ENCODE measurements around the gene WRNIP1. TPM values are rescaled to one million over a fixed set of nuclear protein-coding genes. Genes with fewer than 3 reads are reported as not detected.
"Not testable (repeated sequence)": the region's sequence is repeated elsewhere in the genome, so short reads cannot be mapped to it uniquely, and the experiment has no call there.

Gene WRNIP1
- total RNA-seq, 1 donor from 2014 or later = 62.4 TPM

- DNase-seq (ENCODE audit: low read depth, low spot score) = no peak
These were observed 4.0 kb upstream of the WRNIP1 start for GRCh38 chr6:2760882-2761842.

- not testable (repeated sequence) for DNase-seq (ENCODE audit: low read depth, low spot score)
These were observed 2.3 kb upstream of the WRNIP1 start for GRCh38 chr6:2762868-2763267.

GRCh38 chr6:2763345-2763841, 1.8 kb upstream of the WRNIP1 start:
- DNase-seq (ENCODE audit: low read depth, low spot score) = no peak

GRCh38 chr6:2763876-2764540, 1.2 kb upstream of the WRNIP1 start:
- DNase-seq (ENCODE audit: low read depth, low spot score) = no peak

- DNase-seq (ENCODE audit: low read depth, low spot score) = peak; percentile 41
These were observed 505 bp upstream of the WRNIP1 start for GRCh38 chr6:2764610-2765165.

- DNase-seq (ENCODE audit: low read depth, low spot score) = no peak
These were observed 938 bp downstream of the WRNIP1 start for GRCh38 chr6:2765896-2766766.

- DNase-seq (ENCODE audit: low read depth, low spot score) = no peak
These were observed 1.8 kb downstream of the WRNIP1 start for GRCh38 chr6:2766767-2767656.

- no peak for DNase-seq (ENCODE audit: low read depth, low spot score)
These were observed 2.7 kb downstream of the WRNIP1 start for GRCh38 chr6:2767657-2768524.

GRCh38 chr6:2768696-2769095, 3.5 kb downstream of the WRNIP1 start:
- DNase-seq (ENCODE audit: low read depth, low spot score) = no peak

- no peak for DNase-seq (ENCODE audit: low read depth, low spot score)
These were observed 5.0 kb downstream of the WRNIP1 start for GRCh38 chr6:2770171-2770570.

- no peak for DNase-seq (ENCODE audit: low read depth, low spot score)
These were observed 5.9 kb downstream of the WRNIP1 start for GRCh38 chr6:2771079-2771478.

GRCh38 chr6:2772840-2773239, 7.6 kb downstream of the WRNIP1 start:
- DNase-seq (ENCODE audit: low read depth, low spot score) = no peak

GRCh38 chr6:2773449-2773848, 8.3 kb downstream of the WRNIP1 start:
- no peak for DNase-seq (ENCODE audit: low read depth, low spot score)

GRCh38 chr6:2775003-2775402, 9.8 kb downstream of the WRNIP1 start:
- DNase-seq (ENCODE audit: low read depth, low spot score) = no peak

- no peak for DNase-seq (ENCODE audit: low read depth, low spot score)
These were observed 12.1 kb downstream of the WRNIP1 start for GRCh38 chr6:2777249-2777648.

- DNase-seq (ENCODE audit: low read depth, low spot score) = no peak
These were observed 15.0 kb downstream of the WRNIP1 start for GRCh38 chr6:2780102-2780737.

- no peak for DNase-seq (ENCODE audit: low read depth, low spot score)
These were observed 16.6 kb downstream of the WRNIP1 start for GRCh38 chr6:2781685-2782355.

GRCh38 chr6:2782356-2782708, 17.1 kb downstream of the WRNIP1 start:
- DNase-seq (ENCODE audit: low read depth, low spot score) = no peak
